CD14-positive monocyte (primary cell): ENCODE measurements around the gene CREBBP. TPM values are rescaled to one million over a fixed set of nuclear protein-coding genes. Genes with fewer than 3 reads are reported as not detected.

Experiments used
- DNase-seq, 3 donors: peaks; one replicate each; pipeline ENCODE4 v3.0.0-alpha.2; 2011 to 2022
- H2AFZ ChIP-seq: 2 replicates; pipeline ENCODE4 v1.6.0; 2012; ENCODE audit warnings: mild to moderate bottlenecking, low read depth, low read length, inconsistent platforms; ENCODE audit not compliant: insufficient read depth, poor library complexity, severe bottlenecking
- H3K27ac ChIP-seq, 2 donors: 1 replicate in 1 of 2; 2 replicates in 1 of 2; pipeline ENCODE4 v1.5.1; 2012 to 2013; ENCODE audit warnings: low read length in 2 of 2, control low read depth in 1 of 2, inconsistent platforms in 1 of 2, low read depth in 1 of 2, mild to moderate bottlenecking in 1 of 2
- H3K27me3 ChIP-seq, 2 donors: one replicate each; pipeline versions ENCODE4 v1.6.0 to v1.6.1; 2011 to 2013; ENCODE audit warnings: low read length in 2 of 2; ENCODE audit not compliant: control insufficient read depth in 2 of 2, insufficient read depth in 2 of 2
- H3K36me3 ChIP-seq, 2 donors: replicated peaks in 1 of 2; 1 replicate in 1 of 2; 2 replicates in 1 of 2; pipeline versions ENCODE4 v1.5.1 to v1.6.1; 2012 to 2013; ENCODE audit warnings: low read length in 2 of 2, control low read depth in 1 of 2, inconsistent platforms in 1 of 2, mild to moderate bottlenecking in 1 of 2; ENCODE audit not compliant: insufficient read depth in 2 of 2, control insufficient read depth in 1 of 2
- H3K4me1 ChIP-seq, 2 donors: 1 replicate in 1 of 2; 2 replicates in 1 of 2; pipeline versions ENCODE4 v1.5.1 to v1.6.1; 2012 to 2013; ENCODE audit warnings: low read length in 2 of 2, control low read depth in 1 of 2, inconsistent platforms in 1 of 2, mild to moderate bottlenecking in 1 of 2, moderate library complexity in 1 of 2; ENCODE audit not compliant: insufficient read depth in 2 of 2, control insufficient read depth in 1 of 2
- H3K4me2 ChIP-seq: replicated peaks from 2 replicates; pipeline ENCODE3; 2012; ENCODE audit warnings: low read length, moderate library complexity, mild to moderate bottlenecking; ENCODE audit not compliant: poor library complexity, severe bottlenecking; ENCODE audit errors: extremely low read depth
- H3K4me3 ChIP-seq, 3 experiments: fragments of 200-600 bp in 1 of 3; sonication (generic) in 1 of 3; replicated peaks in 1 of 3; 1 replicate in 2 of 3; 2 replicates in 1 of 3; pipeline ENCODE4 v1.5.1; 2011 to 2013; ENCODE audit warnings: low read length in 3 of 3, mild to moderate bottlenecking in 3 of 3, control low read depth in 2 of 3, low read depth in 2 of 3, inconsistent platforms in 1 of 3, moderate library complexity in 1 of 3
- H3K79me2 ChIP-seq: 2 replicates; pipeline ENCODE4 v1.6.0; 2012; ENCODE audit warnings: mild to moderate bottlenecking, control low read depth, inconsistent platforms, low read length, moderate library complexity; ENCODE audit not compliant: insufficient read depth
- H3K9ac ChIP-seq: 2 replicates; pipeline ENCODE4 v1.6.0; 2017; ENCODE audit warnings: low read length, mild to moderate bottlenecking; ENCODE audit not compliant: insufficient read depth, poor library complexity, severe bottlenecking
- H3K9me3 ChIP-seq, 2 donors: replicated peaks in 1 of 2; 1 replicate in 1 of 2; 2 replicates in 1 of 2; pipeline versions ENCODE4 v1.5.1 to v1.6.1; 2012 to 2013; ENCODE audit warnings: low read length in 2 of 2, control low read depth in 1 of 2; ENCODE audit not compliant: control insufficient read depth in 1 of 2, insufficient read depth in 1 of 2
- H4K20me1 ChIP-seq: 2 replicates; pipeline ENCODE4 v1.6.0; 2012; ENCODE audit warnings: mild to moderate bottlenecking, low read length, control low read depth, moderate library complexity; ENCODE audit not compliant: insufficient read depth
- H3K27ac Mint-ChIP-seq, 7 donors: one replicate each; pipeline ENCODE4 v1.8.0; 2020; ENCODE audit warnings: mild to moderate bottlenecking in 7 of 7, mixed read lengths in 7 of 7, moderate library complexity in 6 of 7, inconsistent platforms in 2 of 7
- H3K27me3 Mint-ChIP-seq, 3 donors: one replicate each; pipeline ENCODE4 v1.8.0; 2021 to 2022; ENCODE audit warnings: low read depth in 3 of 3, mild to moderate bottlenecking in 3 of 3, mixed read lengths in 3 of 3, moderate library complexity in 3 of 3, inconsistent platforms in 1 of 3
- H3K36me3 Mint-ChIP-seq, 2 donors: one replicate each; pipeline ENCODE4 v1.8.0; 2020; ENCODE audit warnings: mixed read lengths in 2 of 2, inconsistent platforms in 1 of 2, mild to moderate bottlenecking in 1 of 2
- H3K4me1 Mint-ChIP-seq: one replicate; pipeline ENCODE4 v1.8.0; 2020; ENCODE audit warnings: mild to moderate bottlenecking, mixed read lengths
- H3K4me3 Mint-ChIP-seq, 2 donors: one replicate each; pipeline ENCODE4 v1.8.0; 2020; ENCODE audit warnings: mild to moderate bottlenecking in 2 of 2, mixed read lengths in 2 of 2, moderate library complexity in 1 of 2
- H3K9me3 Mint-ChIP-seq, 7 donors: one replicate each; pipeline ENCODE4 v1.8.0; 2020 to 2022; ENCODE audit warnings: mixed read lengths in 7 of 7, mild to moderate bottlenecking in 6 of 7, moderate library complexity in 6 of 7, inconsistent platforms in 2 of 7
- CTCF ChIP-seq: fragments of 200-600 bp; IDR thresholded peaks from one replicate; pipeline ENCODE4 v1.8.0; 2022; ENCODE audit warnings: antibody characterized with exemption, mild to moderate bottlenecking
- WGBS: methylation state at CpG from one replicate; pipeline ENCODE4 v1.1.5; 2013; ENCODE audit warnings: missing lambda C conversion rate; ENCODE audit not compliant: insufficient coverage; 5-methylcytosine and 5-hydroxymethylcytosine counted together
- intact Hi-C, 2 donors: fragments of 100-400 bp; cut with micrococcal nuclease; formaldehyde crosslinking; loops; one replicate each; pipeline versions ENCODE4 v1.15.0 to v1.15.1; 2023
- polyA plus RNA-seq, 3 donors: library from polyadenylated mRNA; depleted of rRNA in 1 of 3; unstranded in 2 of 3; stranded (reverse) in 1 of 3; fragments of 300-500 nt in 2 of 3; fragments of >200 nt in 1 of 3; fragmentation: Illumina TruSeq in 2 of 3; gene quantifications; 1 replicate in 2 of 3; 2 replicates in 1 of 3; pipeline ENCODE4 v1.2.3, GENCODE V29; 2012 to 2021

Gene CREBBP
- polyA plus RNA-seq, 3 donors, result 2.1 to 26.9 (median 6.2) TPM

GRCh38 chr16:3799354-3799753 lies 81.2 kb downstream of the CREBBP start:
- Mint-ChIP-seq H3K4me3 (no peak overlapping the region), H3K4me1 (peaks cover 46% of the 10 kb centered on the region), H3K9me3 (peaks cover 0 to 7% (median 3%) of the 10 kb centered on the region in 7 donors), H3K27me3 (peaks cover 0 to 1% (median 0%) of the 10 kb centered on the region in 3 donors), H3K36me3 (peaks cover 14 to 18% of the 10 kb centered on the region in 2 donors), H3K27ac (peak overlapping the region in 3 of 7 donors; percentile 33 to 58 (median 47))
- TF ChIP-seq CTCF, result no peak
- H4K20me1 ChIP-seq, result peaks cover 99% of the 10 kb centered on the region
- peaks cover 98% of the 10 kb centered on the region for H3K79me2 ChIP-seq
- H3K27me3 ChIP-seq, result no peaks in the 10 kb centered on the region
- H3K4me3 ChIP-seq, result no peak overlapping the region
- no peak overlapping the region for H2AFZ ChIP-seq
- DNase-seq, result no peak
- no CpG with 5 or more reads among the region's 1 CpG for WGBS
- H3K36me3 ChIP-seq, result peaks cover 0 to 19% of the 10 kb centered on the region in 2 donors
- peaks cover 10 to 18% of the 10 kb centered on the region in 2 donors for H3K4me1 ChIP-seq
- H3K27ac ChIP-seq, result peak overlapping the region in 1 of 2 donors; percentile 64
- H3K9ac ChIP-seq, result no peak overlapping the region
- intact Hi-C loops, result no loop called here
- peaks cover 0 to 3% of the 10 kb centered on the region in 2 donors for H3K9me3 ChIP-seq
- H3K4me2 ChIP-seq, result no peak overlapping the region

GRCh38 chr16:3798838-3799237 lies 81.7 kb downstream of the CREBBP start:
- peaks cover 0 to 20% of the 10 kb centered on the region in 2 donors for H3K36me3 ChIP-seq
- H3K27ac Mint-ChIP-seq, result peak overlapping the region in 6 of 7 donors; percentile 20 to 75 (median 45)
- peaks cover 0 to 1% (median 0%) of the 10 kb centered on the region in 3 donors for H3K27me3 Mint-ChIP-seq
- peaks cover 0 to 3% of the 10 kb centered on the region in 2 donors for H3K9me3 ChIP-seq
- H3K4me3 Mint-ChIP-seq, result peak overlapping the region; percentile 18 to 63
- peaks cover 99% of the 10 kb centered on the region for H4K20me1 ChIP-seq
- peak in 2 of 3 donors; percentile 7 to 17 for DNase-seq
- H3K27ac ChIP-seq, result peak overlapping the region in 1 of 2 donors; percentile 64
- H3K9ac ChIP-seq, result no peak overlapping the region
- H2AFZ ChIP-seq, result no peak overlapping the region
- no peak for TF ChIP-seq CTCF
- H3K36me3 Mint-ChIP-seq, result peaks cover 12 to 16% of the 10 kb centered on the region in 2 donors
- H3K27me3 ChIP-seq, result no peaks in the 10 kb centered on the region
- no peak overlapping the region for H3K4me3 ChIP-seq
- WGBS, result no CpG with 5 or more reads among the region's 8 CpGs
- intact Hi-C loops, result no loop called here
- H3K79me2 ChIP-seq, result peaks cover 98% of the 10 kb centered on the region
- H3K4me1 Mint-ChIP-seq, result peaks cover 44% of the 10 kb centered on the region
- H3K4me2 ChIP-seq, result peak overlapping the region; percentile 44
- H3K4me1 ChIP-seq, result peaks cover 10 to 18% of the 10 kb centered on the region in 2 donors
- peaks cover 0 to 7% (median 3%) of the 10 kb centered on the region in 7 donors for H3K9me3 Mint-ChIP-seq
